HepG2 (cell line): ENCODE measurements around the gene STIP1. TPM values are rescaled to one million over a fixed set of nuclear protein-coding genes. Genes with fewer than 3 reads are reported as not detected.

Experiments
- FOXM1 ChIP-seq: sonication (generic); formaldehyde crosslinking; IDR thresholded peaks from 2 replicates; pipeline ENCODE4 v1.5.0; 2020; ENCODE audit warnings: missing genetic modification reagents
- GZF1 ChIP-seq: sonication (generic); formaldehyde crosslinking; IDR thresholded peaks from 2 replicates; pipeline ENCODE4 v1.5.1; 2020; ENCODE audit warnings: mild to moderate bottlenecking, missing genetic modification reagents
- KLF6 ChIP-seq: IDR thresholded peaks from 2 replicates; pipeline ENCODE4 v1.8.0; 2016; ENCODE audit warnings: missing biosample characterization, missing genetic modification reagents
- MAFK ChIP-seq, 2 experiments: IDR thresholded peaks in 1 of 2; conservative IDR thresholded peaks in 1 of 2; 2 replicates each; pipeline ENCODE4 v1.6.1; 2011; ENCODE audit warnings: improper control_type of control experiment in 2 of 2, low read length in 2 of 2
- MXI1 ChIP-seq: IDR thresholded peaks from 3 replicates; pipeline ENCODE4 v1.6.1; 2012; ENCODE audit warnings: low read depth, low read length, inconsistent platforms, borderline replicate concordance
- MYPOP ChIP-seq: sonication (generic); formaldehyde crosslinking; IDR thresholded peaks from 2 replicates; pipeline ENCODE4 v1.8.1; 2023; ENCODE audit warnings: mild to moderate bottlenecking, moderate library complexity, missing genetic modification reagents
- NFE2L2 ChIP-seq: fragments of 150-350 bp; IDR thresholded peaks from 2 replicates; pipeline ENCODE4 v1.6.1; 2014; ENCODE audit warnings: low read length
- SP140L ChIP-seq: sonication (generic); formaldehyde crosslinking; IDR thresholded peaks from 2 replicates; pipeline ENCODE4 v1.4.0; 2020; ENCODE audit warnings: missing genetic modification reagents, borderline replicate concordance
- THAP7 ChIP-seq: sonication (generic); formaldehyde crosslinking; IDR thresholded peaks from 2 replicates; pipeline ENCODE4 v1.8.1; 2023; ENCODE audit warnings: mild to moderate bottlenecking, missing genetic modification reagents
- THAP8 ChIP-seq: sonication (generic); formaldehyde crosslinking; IDR thresholded peaks from 2 replicates; pipeline ENCODE4 v1.5.1; 2020; ENCODE audit warnings: missing genetic modification reagents, mild to moderate bottlenecking, borderline replicate concordance
- TP53 ChIP-seq: sonication (generic); formaldehyde crosslinking; conservative IDR thresholded peaks from 2 replicates; pipeline ENCODE4 v1.4.0; 2020; ENCODE audit warnings: missing genetic modification reagents
- ZBTB33 ChIP-seq: sonication (generic); formaldehyde crosslinking; IDR thresholded peaks from 2 replicates; pipeline ENCODE4 v1.4.0; 2020; ENCODE audit warnings: missing genetic modification reagents
- ZMAT5 ChIP-seq: sonication (generic); formaldehyde crosslinking; IDR thresholded peaks from 2 replicates; pipeline ENCODE4 v1.5.0; 2020; ENCODE audit warnings: mild to moderate bottlenecking, low read depth, missing genetic modification reagents, borderline replicate concordance
- ZNF280D ChIP-seq: sonication (generic); formaldehyde crosslinking; IDR thresholded peaks from 2 replicates; pipeline ENCODE4 v1.5.1; 2020; ENCODE audit warnings: mild to moderate bottlenecking, missing genetic modification reagents
- ZNF670 ChIP-seq: sonication (generic); formaldehyde crosslinking; IDR thresholded peaks from 2 replicates; pipeline ENCODE4 v1.8.0; 2022; ENCODE audit warnings: mild to moderate bottlenecking, missing genetic modification reagents, borderline replicate concordance
- ZNF749 ChIP-seq: sonication (generic); formaldehyde crosslinking; IDR thresholded peaks from 2 replicates; pipeline ENCODE4 v1.8.0; 2022; ENCODE audit warnings: mild to moderate bottlenecking, missing genetic modification reagents, moderate library complexity, borderline replicate concordance
- ZNF780A ChIP-seq: sonication (generic); formaldehyde crosslinking; IDR thresholded peaks from 2 replicates; pipeline ENCODE4 v1.8.0; 2022; ENCODE audit warnings: mild to moderate bottlenecking, missing genetic modification reagents, moderate library complexity
- ZNF792 ChIP-seq: IDR thresholded peaks from 2 replicates; pipeline ENCODE4 v1.6.1; 2016
- ZNF850 ChIP-seq: sonication (generic); formaldehyde crosslinking; conservative IDR thresholded peaks from 2 replicates; pipeline ENCODE4 v1.9.0; 2021; ENCODE audit warnings: mild to moderate bottlenecking, missing genetic modification reagents
- ZNF878 ChIP-seq: sonication (generic); formaldehyde crosslinking; IDR thresholded peaks from 2 replicates; pipeline ENCODE4 v1.8.1; 2023; ENCODE audit warnings: mild to moderate bottlenecking, missing genetic modification reagents, moderate library complexity
- ZSCAN22 ChIP-seq: sonication (generic); formaldehyde crosslinking; IDR thresholded peaks from 2 replicates; pipeline ENCODE4 v1.4.0; 2020; ENCODE audit warnings: mild to moderate bottlenecking, missing genetic modification reagents
- polyA plus RNA-seq, 8 experiments: library from polyadenylated mRNA; depleted of rRNA in 3 of 8; stranded (reverse) in 7 of 8; unstranded in 1 of 8; fragments of >200 nt; fragmentation: Illumina TruSeq in 4 of 8; extraction: Trizol in 4 of 8; gene quantifications; 2 replicates each; pipeline versions ENCODE4 v1.2.1 to v1.2.3, GENCODE V29; 2011 to 2016; ENCODE audit warnings: low read depth in 4 of 8, missing spikeins in 1 of 8, mixed read lengths in 1 of 8; ENCODE audit not compliant: insufficient read depth in 1 of 8
- total RNA-seq, 5 experiments: library from RNA; depleted of rRNA; stranded (reverse); fragments of >200 nt; fragmentation: Illumina TruSeq; extraction: Trizol; gene quantifications; 2 replicates each; pipeline ENCODE4 v1.2.3, GENCODE V29; 2016; ENCODE audit warnings: low read depth in 1 of 5

Gene STIP1
- total and polyA plus RNA-seq, 2 of the 13 experiments (the other 11 are each of a cell fraction or from before 2014, with no cell fraction given): 81.1 to 217 TPM

GRCh38 chr11:64230171-64230984 is 44.4 kb downstream of the STIP1 start, which contains the start of gene DNAJC4 (continued):
- TF ChIP-seq NFE2L2 (no peak), ZNF280D (CRISPR knock-in tag) (no peak), MYPOP (CRISPR knock-in tag) (peak; percentile 56; the same call in 1 of the 2 replicates), ZMAT5 (CRISPR knock-in tag) (no peak), ZNF670 (no peak), ZNF850 (no peak), MXI1 (peak; percentile 84; the same call in 1 of the 3 replicates), TP53 (no peak), THAP8 (CRISPR knock-in tag) (no peak), ZNF780A (no peak), MAFK (conservative IDR thresholded peaks at IDR 0.05 in 1 of 2, IDR thresholded peaks at IDR 0.05 in 1 of 2; ENCODE audit: low read length in 2 of 2) (no peak), ZNF792 (CRISPR knock-in tag) (0 out of 2 replicates have a peak, but pooled peaks have one; percentile 9), FOXM1 (CRISPR knock-in tag) (no peak), SP140L (CRISPR knock-in tag) (no peak), THAP7 (CRISPR knock-in tag) (no peak), KLF6 (peak; percentile 68; the same call in 1 of the 2 replicates), ZBTB33 (CRISPR knock-in tag) (no peak), GZF1 (CRISPR knock-in tag) (no peak), ZNF749 (CRISPR knock-in tag) (peak; percentile 64; the same call in 1 of the 2 replicates), ZSCAN22 (CRISPR knock-in tag) (no peak), ZNF878 (peak; percentile 37; the same call in 1 of the 2 replicates)
